Endodermal cell (in vitro differentiated cells): ENCODE data around the gene RUSC2. TPM values are rescaled to one million over a fixed set of nuclear protein-coding genes. Genes with fewer than 3 reads are reported as not detected.
A peak's percentile ranks its signal among the peaks of the same experiment; 100 is the strongest.

Experiments used
- DNase-seq: peaks from one replicate; pipeline ENCODE4 v3.0.0-alpha.2; 2017
- H3K27ac ChIP-seq: 2 replicates; pipeline ENCODE4 v1.5.1; 2013; ENCODE audit warnings: mild to moderate bottlenecking, low read depth, low read length, moderate library complexity
- H3K27me3 ChIP-seq: 2 replicates; pipeline ENCODE4 v1.6.1; 2013; ENCODE audit warnings: mild to moderate bottlenecking, low read length, moderate library complexity; ENCODE audit not compliant: insufficient read depth, control insufficient read depth, poor library complexity, severe bottlenecking
- H3K36me3 ChIP-seq: 2 replicates; pipeline ENCODE4 v1.7.0; 2013; ENCODE audit warnings: mild to moderate bottlenecking, low read length, moderate library complexity; ENCODE audit not compliant: control insufficient read depth, insufficient read depth
- H3K4me1 ChIP-seq: one replicate; pipeline ENCODE4 v1.7.0; 2013; ENCODE audit warnings: low read length; ENCODE audit not compliant: control insufficient read depth, insufficient read depth
- H3K4me3 ChIP-seq: 2 replicates; pipeline ENCODE4 v1.5.1; 2013; ENCODE audit warnings: mild to moderate bottlenecking, low read length, moderate library complexity
- H3K9ac ChIP-seq: 2 replicates; pipeline ENCODE4 v1.6.1; 2013; ENCODE audit warnings: mild to moderate bottlenecking, low read length, moderate library complexity; ENCODE audit not compliant: poor library complexity, severe bottlenecking; ENCODE audit errors: extremely low read depth
- H3K9me3 ChIP-seq: 2 replicates; pipeline ENCODE4 v1.6.1; 2013; ENCODE audit warnings: mild to moderate bottlenecking, low read length, moderate library complexity; ENCODE audit not compliant: control insufficient read depth
- H3K27ac Mint-ChIP-seq: 2 replicates; pipeline ENCODE4 v1.8.0; 2020; ENCODE audit warnings: mixed read lengths
- H3K27me3 Mint-ChIP-seq: 2 replicates; pipeline ENCODE4 v1.8.0; 2021; ENCODE audit warnings: mild to moderate bottlenecking, mixed read lengths; ENCODE audit not compliant: insufficient read depth
- H3K36me3 Mint-ChIP-seq: 2 replicates; pipeline ENCODE4 v1.8.0; 2020; ENCODE audit warnings: low read depth, mixed read lengths
- H3K4me1 Mint-ChIP-seq: 2 replicates; pipeline ENCODE4 v1.8.0; 2020; ENCODE audit warnings: mixed read lengths
- H3K4me3 Mint-ChIP-seq: 2 replicates; pipeline ENCODE4 v1.8.0; 2020; ENCODE audit warnings: mild to moderate bottlenecking, moderate library complexity, mixed read lengths
- H3K9me3 Mint-ChIP-seq: 2 replicates; pipeline ENCODE4 v1.8.0; 2020; ENCODE audit warnings: mild to moderate bottlenecking, mixed read lengths
- CTCF ChIP-seq: fragments of 200-600 bp; sonication (generic); conservative IDR thresholded peaks from 2 replicates; pipeline ENCODE4 v1.5.0; 2021; ENCODE audit warnings: antibody characterized with exemption, mild to moderate bottlenecking
- WGBS, 2 experiments: methylation state at CpG; one replicate each; pipeline versions ENCODE4 v1.1.5 to v1.1.7; 2013; ENCODE audit warnings: missing lambda C conversion rate in 2 of 2, mixed read lengths in 1 of 2; ENCODE audit not compliant: insufficient coverage in 1 of 2, insufficient read length in 1 of 2; 5-methylcytosine and 5-hydroxymethylcytosine counted together
- total RNA-seq, 2 donors: library from RNA; stranded (reverse); fragmentation: NEBNext Ultra II Directional in 1 of 2; extraction: Animal tissue kit (Norgen Biotek cat#: 25700) in 1 of 2; gene quantifications; 2 replicates in 1 of 2; 3 replicates in 1 of 2; pipeline ENCODE4 v1.2.1, GENCODE V29; 2021

RUSC2 gene
- total RNA-seq, 2 donors from 2014 or later = 17.2 to 21.0 TPM

- H3K27me3 ChIP-seq = no peaks in the 10 kb centered on the region
- no peaks in the 10 kb centered on the region for H3K9me3 Mint-ChIP-seq
- TF ChIP-seq CTCF = no peak
- H3K4me3 ChIP-seq = no peak overlapping the region
- H3K9me3 ChIP-seq = peaks cover 9% of the 10 kb centered on the region
- 69 to 92% methylated on average over 2 to 3 of the region's 3 CpGs for WGBS, 2 experiments
- no peak overlapping the region for H3K27ac Mint-ChIP-seq
- H3K27ac ChIP-seq = no peak overlapping the region
- no peaks in the 10 kb centered on the region for H3K27me3 Mint-ChIP-seq
- no peaks in the 10 kb centered on the region for H3K36me3 ChIP-seq
- peaks cover 10% of the 10 kb centered on the region for H3K4me1 Mint-ChIP-seq
- no peak for DNase-seq
- peaks cover 5% of the 10 kb centered on the region for H3K36me3 Mint-ChIP-seq
- no peak overlapping the region for H3K4me3 Mint-ChIP-seq
- H3K4me1 ChIP-seq = peaks cover 10% of the 10 kb centered on the region
- H3K9ac ChIP-seq = no peak overlapping the region
Measured at GRCh38 chr9:35510754-35511428, 21.0 kb downstream of the RUSC2 start.

GRCh38 chr9:35511453-35511852 lies 21.5 kb downstream of the RUSC2 start:
- H3K27ac Mint-ChIP-seq = no peak overlapping the region
- H3K4me1 Mint-ChIP-seq = peaks cover 15% of the 10 kb centered on the region
- Histone ChIP-seq H3K27ac (no peak overlapping the region), H3K4me1 (peaks cover 10% of the 10 kb centered on the region), H3K36me3 (no peaks in the 10 kb centered on the region), H3K9me3 (peaks cover 9% of the 10 kb centered on the region), H3K27me3 (no peaks in the 10 kb centered on the region), H3K4me3 (no peak overlapping the region), H3K9ac (no peak overlapping the region)
- TF ChIP-seq CTCF = no peak
- DNase-seq = no peak
- peaks cover 5% of the 10 kb centered on the region for H3K36me3 Mint-ChIP-seq
- H3K4me3 Mint-ChIP-seq = no peak overlapping the region
- WGBS, 2 experiments = 100% methylated on average over 1 of the region's 1 CpG; no CpG with 5 or more reads in 1 of the 2 experiments
- H3K9me3 Mint-ChIP-seq = no peaks in the 10 kb centered on the region
- H3K27me3 Mint-ChIP-seq = no peaks in the 10 kb centered on the region

- Histone ChIP-seq H3K4me3 (no peak overlapping the region), H3K9ac (peak overlapping the region; percentile 24), H3K9me3 (no peaks in the 10 kb centered on the region), H3K27me3 (no peaks in the 10 kb centered on the region), H3K4me1 (peaks cover 38% of the 10 kb centered on the region), H3K27ac (no peak overlapping the region), H3K36me3 (no peaks in the 10 kb centered on the region)
- 92 to 95% methylated on average over 2 of the region's 7 CpGs for WGBS, 2 experiments
- H3K4me1 Mint-ChIP-seq = peaks cover 37% of the 10 kb centered on the region
- no peaks in the 10 kb centered on the region for H3K9me3 Mint-ChIP-seq
- peaks cover 2% of the 10 kb centered on the region for H3K36me3 Mint-ChIP-seq
- H3K4me3 Mint-ChIP-seq = no peak overlapping the region
- no peak for TF ChIP-seq CTCF
- no peaks in the 10 kb centered on the region for H3K27me3 Mint-ChIP-seq
- no peak for DNase-seq
- no peak overlapping the region for H3K27ac Mint-ChIP-seq
Measured at GRCh38 chr9:35515766-35516165, 25.9 kb downstream of the RUSC2 start.
